ENCODE data around the gene DCTN5. TPM values are rescaled to one million over a fixed set of nuclear protein-coding genes. Genes with fewer than 3 reads are reported as not detected.
A peak's percentile ranks its signal among the peaks of the same experiment; 100 is the strongest.

The DCTN5 gene
- total and polyA plus RNA-seq, 8 donors = 55.1 to 66.4 (median 60.4) TPM

- DNase-seq (peak in 2 of 4 donors; percentile 50 to 82), ATAC-seq (peak; percentile 32)
- Histone ChIP-seq H3K9me3 (no peaks in the 10 kb centered on the region), H3K27me3 (no peaks in the 10 kb centered on the region), H3K4me1 (peaks cover 12 to 32% of the 10 kb centered on the region in 2 donors), H3K36me3 (peaks cover 0 to 41% of the 10 kb centered on the region in 2 donors), H3K27ac (no peak overlapping the region), H3K4me3 (peak overlapping the region; percentile 47 to 49)
- no peak for TF ChIP-seq CTCF (IDR thresholded peaks at IDR 0.05)
- intact Hi-C loops (cut with DNase I) = no loop called here
Measured at GRCh38 chr16:23679274-23679985, 38.2 kb downstream of the DCTN5 start.

- ATAC-seq (no peak), DNase-seq (no peak)
- H3K36me3 ChIP-seq = peaks cover 0 to 43% of the 10 kb centered on the region in 2 donors
- intact Hi-C loops (cut with DNase I) = no loop called here
- H3K4me1 ChIP-seq = peaks cover 12 to 32% of the 10 kb centered on the region in 2 donors
- H3K27me3 ChIP-seq = no peaks in the 10 kb centered on the region
- no peak overlapping the region for H3K4me3 ChIP-seq
- no peak overlapping the region for H3K27ac ChIP-seq
- TF ChIP-seq CTCF (IDR thresholded peaks at IDR 0.05) = no peak
- H3K9me3 ChIP-seq = no peaks in the 10 kb centered on the region
Measured at GRCh38 chr16:23679986-23680336, 38.7 kb downstream of the DCTN5 start.

- Histone ChIP-seq H3K4me3 (no peak overlapping the region), H3K9me3 (no peaks in the 10 kb centered on the region), H3K4me1 (peaks cover 12 to 32% of the 10 kb centered on the region in 2 donors), H3K27me3 (no peaks in the 10 kb centered on the region), H3K27ac (no peak overlapping the region), H3K36me3 (peaks cover 0 to 55% of the 10 kb centered on the region in 2 donors)
- DNase-seq (peak in 1 of 4 donors; percentile 46), ATAC-seq (no peak)
- TF ChIP-seq CTCF (IDR thresholded peaks at IDR 0.05) = no peak
- intact Hi-C loops (cut with DNase I) = no loop called here
Measured at GRCh38 chr16:23682181-23682580, 40.9 kb downstream of the DCTN5 start.

GRCh38 chr16:23683487-23683886 is 42.2 kb downstream of the DCTN5 start:
- Histone ChIP-seq H3K4me1 (peaks cover 8 to 27% of the 10 kb centered on the region in 2 donors), H3K27ac (no peak overlapping the region), H3K9me3 (no peaks in the 10 kb centered on the region), H3K27me3 (no peaks in the 10 kb centered on the region), H3K36me3 (peaks cover 0 to 68% of the 10 kb centered on the region in 2 donors), H3K4me3 (no peak overlapping the region)
- intact Hi-C loops (cut with DNase I) = no loop called here
- ATAC-seq (no peak), DNase-seq (no peak)
- no peak for TF ChIP-seq CTCF (IDR thresholded peaks at IDR 0.05)

GRCh38 chr16:23687034-23687808 is 46.0 kb downstream of the DCTN5 start:
- intact Hi-C loops (cut with DNase I) = no loop called here

More at GRCh38 chr16:23687034-23687808, 46.0 kb downstream of the DCTN5 start:
- Histone ChIP-seq H3K27me3 (no peaks in the 10 kb centered on the region), H3K9me3 (no peaks in the 10 kb centered on the region), H3K27ac (no peak overlapping the region), H3K36me3 (peaks cover 0 to 85% of the 10 kb centered on the region in 2 donors), H3K4me3 (no peak overlapping the region), H3K4me1 (peaks cover 0 to under 1% of the 10 kb centered on the region in 2 donors)
- DNase-seq (no peak), ATAC-seq (no peak)
- TF ChIP-seq CTCF (IDR thresholded peaks at IDR 0.05) = no peak
